Nucleus accumbens (tissue), 56 donors: Measurements from ENCODE around the gene PEX11A.
A peak's percentile ranks its signal among the peaks of the same experiment; 100 is the strongest.
"Not testable (repeated sequence)": the region's sequence is repeated elsewhere in the genome, so short reads cannot be mapped to it uniquely, and the experiment has no call there.

Experiments used
- DNase-seq, 56 donors: peaks; one replicate each; lab custom pipeline; 2025; lab: John Stamatoyannopoulos, UW

The PEX11A gene, protein sequence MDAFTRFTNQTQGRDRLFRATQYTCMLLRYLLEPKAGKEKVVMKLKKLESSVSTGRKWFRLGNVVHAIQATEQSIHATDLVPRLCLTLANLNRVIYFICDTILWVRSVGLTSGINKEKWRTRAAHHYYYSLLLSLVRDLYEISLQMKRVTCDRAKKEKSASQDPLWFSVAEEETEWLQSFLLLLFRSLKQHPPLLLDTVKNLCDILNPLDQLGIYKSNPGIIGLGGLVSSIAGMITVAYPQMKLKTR

GRCh38 chr15:89690276-89691218, at the start of gene PEX11A, which contains the start of gene WDR93:
Gene PEX11A, minus strand, starts transcription at chr15:89690754. Its CDS starts 122 bp downstream, at chr15:89690632.
Gene WDR93, plus strand, starts transcription at chr15:89690811. Its CDS starts 10,936 bp downstream, at chr15:89701747.
- DNase-seq, result peak in 45 of 56 donors; percentile 10 to 80 (median 48)

GRCh38 chr15:89740137-89740536, 49.6 kb upstream of the PEX11A start:
- peak in 32 of 56 donors; percentile 2 to 70 (median 17) for DNase-seq

GRCh38 chr15:89735773-89736172, 45.2 kb upstream of the PEX11A start:
- DNase-seq, result no peak

DNA sequence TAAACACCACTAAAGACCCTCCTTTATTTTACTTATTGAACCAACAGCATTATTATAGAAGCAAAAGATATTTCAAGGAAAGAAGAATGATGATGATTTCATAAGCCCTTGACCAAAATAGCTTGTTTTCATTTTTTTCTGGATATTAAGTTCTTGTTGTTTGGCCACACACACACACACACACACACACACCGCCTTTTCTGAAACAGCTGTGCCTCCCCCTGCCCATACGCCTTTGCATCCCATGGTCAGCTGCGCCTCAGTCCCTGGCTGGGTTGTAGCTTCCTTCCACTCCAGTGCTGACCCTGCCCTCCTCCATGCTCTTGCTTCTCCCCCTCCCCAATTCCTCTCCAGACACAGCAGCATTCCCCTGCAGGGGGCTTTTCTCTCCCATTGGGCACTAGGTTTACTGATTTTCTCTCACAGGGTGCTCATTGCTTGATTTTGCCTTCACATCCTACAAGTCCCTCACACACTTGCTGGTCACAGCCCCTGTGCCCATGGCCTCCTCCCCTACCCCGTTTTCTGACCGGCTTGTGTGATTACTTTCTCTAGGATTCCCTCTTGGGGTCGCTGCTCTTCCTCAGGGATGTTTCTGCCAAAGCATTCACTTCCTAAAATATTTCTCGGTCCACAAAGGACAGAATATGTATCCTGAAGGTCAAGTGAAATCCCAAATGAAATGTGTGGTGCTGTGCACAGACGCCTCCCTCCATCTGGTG, 42.1 kb upstream of the PEX11A start:
- no peak for DNase-seq

GRCh38 chr15:89731275-89731674, 40.7 kb upstream of the PEX11A start:
- no peak for DNase-seq

GRCh38 chr15:89728254-89728653, 37.7 kb upstream of the PEX11A start:
- DNase-seq, result no peak

GRCh38 chr15:89725064-89725463, 34.5 kb upstream of the PEX11A start:
- DNase-seq, result no peak

DNA sequence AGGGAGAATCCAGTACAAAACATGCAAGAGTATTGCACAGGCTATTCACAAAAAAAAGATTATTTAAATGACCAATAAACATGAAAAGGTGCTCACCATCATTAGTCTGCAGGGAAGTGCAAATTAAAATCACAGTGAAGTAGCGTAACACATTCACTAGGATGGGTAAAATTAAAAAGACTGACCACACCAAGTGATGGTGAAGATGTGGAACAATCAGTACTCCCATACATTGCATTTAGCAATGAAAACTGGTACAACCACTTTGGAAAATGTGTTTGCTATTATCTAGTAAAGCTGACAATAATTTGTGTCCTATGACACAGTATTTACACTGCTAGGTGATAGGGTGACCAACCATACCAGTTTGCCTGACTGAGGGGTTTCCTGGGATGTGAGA, 34.1 kb upstream of the PEX11A start:
- no peak for DNase-seq

- DNase-seq, result no peak
Measured at GRCh38 chr15:89723031-89723430, 32.5 kb upstream of the PEX11A start.

- DNase-seq, result no peak
Measured at GRCh38 chr15:89714775-89715174, 24.2 kb upstream of the PEX11A start.

DNA sequence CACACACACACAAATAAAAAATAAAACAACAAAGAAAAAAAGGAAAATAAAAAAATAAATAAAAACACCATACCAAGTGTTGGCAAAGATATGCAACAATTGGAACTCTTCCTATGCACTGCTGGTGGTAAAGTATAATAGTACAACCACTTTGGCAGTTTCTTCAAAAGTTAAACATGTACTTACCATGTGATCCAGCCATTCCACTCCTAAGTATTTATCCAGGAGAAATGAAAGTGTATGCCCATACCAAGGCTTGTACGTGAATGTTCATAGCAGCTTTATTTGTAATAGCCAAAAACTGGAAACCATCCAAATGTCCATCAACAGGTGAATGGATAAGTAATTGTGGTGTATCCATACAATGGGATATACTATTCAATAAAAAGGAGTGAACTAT, 17.0 kb upstream of the PEX11A start:
- DNase-seq, result no peak

DNA sequence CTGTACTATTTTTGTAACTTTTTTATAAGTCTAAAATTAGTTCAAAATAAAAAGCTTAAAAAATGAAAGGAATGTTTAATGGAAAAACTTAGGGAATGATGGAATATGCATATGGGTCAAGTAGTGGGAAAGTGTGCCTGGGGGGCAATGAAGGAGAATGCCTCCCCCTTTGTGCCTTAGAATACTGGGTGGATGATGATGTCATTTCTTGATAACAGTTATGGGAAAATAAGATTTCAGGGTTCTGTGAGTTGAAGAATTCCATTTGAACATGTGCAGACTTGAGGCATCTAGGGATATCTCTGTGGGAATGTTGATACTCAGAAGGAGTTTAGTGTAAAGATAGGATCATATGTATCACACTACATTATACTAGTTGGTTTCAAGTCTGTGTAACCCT, 13.9 kb upstream of the PEX11A start:
- no peak for DNase-seq

DNA sequence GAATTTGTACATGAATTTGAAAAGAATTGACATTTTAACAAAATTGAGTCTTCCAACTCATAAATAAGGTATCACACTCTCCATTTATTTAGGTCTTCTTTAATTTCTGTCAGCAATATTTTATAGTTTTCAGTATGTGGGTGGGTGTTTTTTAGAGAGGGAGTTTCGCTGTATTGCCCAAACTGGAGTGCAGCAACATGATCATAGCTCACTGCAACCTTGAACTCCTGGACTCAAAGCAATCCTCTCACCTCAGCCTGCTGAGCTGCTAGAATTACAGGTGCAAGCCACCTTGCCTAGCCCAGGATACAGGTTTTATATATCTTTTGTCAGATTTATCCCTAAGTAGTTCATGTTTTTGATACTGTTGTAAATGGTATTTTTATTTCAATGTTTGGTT, 4.6 kb upstream of the PEX11A start:
- no peak for DNase-seq

DNA sequence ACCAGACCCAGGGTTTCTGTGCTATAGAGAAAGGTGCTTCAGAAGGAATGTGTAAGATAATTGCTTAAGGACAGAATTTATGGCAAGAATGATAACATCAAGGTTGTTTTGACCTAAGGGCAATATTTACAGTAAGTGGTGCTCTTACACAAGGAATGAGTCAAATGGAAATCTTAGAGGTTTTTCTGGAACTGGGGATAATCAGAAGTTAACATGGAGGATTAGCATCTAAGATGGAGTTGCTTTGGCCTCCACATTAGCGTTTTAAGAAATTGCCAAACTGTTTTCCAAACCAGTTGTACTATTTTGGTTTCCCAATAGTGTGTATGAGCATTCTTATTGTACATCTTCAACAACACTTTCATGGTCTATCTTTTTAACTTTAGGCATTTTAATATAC, 3.1 kb upstream of the PEX11A start:
- no peak for DNase-seq

DNA sequence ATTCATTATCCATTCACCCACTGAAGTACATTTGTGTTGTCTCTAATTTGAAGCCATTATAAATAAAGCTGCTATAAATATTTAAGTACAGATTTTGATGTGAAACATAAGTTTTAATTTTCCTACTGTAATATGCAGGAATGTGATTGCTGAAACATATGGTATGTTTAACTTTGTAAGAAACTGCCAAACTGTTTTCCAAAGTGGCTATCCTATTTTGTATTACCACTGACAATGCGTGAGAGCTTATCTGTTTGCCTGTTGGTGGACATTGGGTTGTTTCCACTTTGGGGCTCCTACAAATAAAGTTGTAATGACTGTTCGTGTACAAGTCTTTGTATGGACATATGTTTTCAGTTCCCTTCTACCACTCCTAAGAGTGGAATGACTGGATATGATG, 2.5 kb upstream of the PEX11A start:
- DNase-seq, result no peak

DNA sequence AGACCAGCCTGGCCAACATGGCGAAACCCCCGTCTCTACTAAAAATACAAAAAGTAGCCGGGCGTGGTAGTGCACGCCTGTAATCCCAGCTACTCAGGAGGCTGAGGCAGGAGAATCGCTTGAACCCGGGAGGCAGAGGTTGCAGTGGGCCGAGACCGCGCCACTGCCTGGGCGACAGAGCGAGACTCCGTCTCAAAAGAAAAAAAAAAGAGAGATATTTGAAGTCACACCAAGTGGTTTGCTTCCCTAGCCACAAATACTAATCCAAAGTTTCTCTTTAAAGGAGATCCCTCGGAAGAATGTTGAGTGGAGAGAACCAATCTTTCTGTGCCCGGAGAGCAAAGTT, 651 bp downstream of the PEX11A start:
- not testable (repeated sequence) for DNase-seq

DNA sequence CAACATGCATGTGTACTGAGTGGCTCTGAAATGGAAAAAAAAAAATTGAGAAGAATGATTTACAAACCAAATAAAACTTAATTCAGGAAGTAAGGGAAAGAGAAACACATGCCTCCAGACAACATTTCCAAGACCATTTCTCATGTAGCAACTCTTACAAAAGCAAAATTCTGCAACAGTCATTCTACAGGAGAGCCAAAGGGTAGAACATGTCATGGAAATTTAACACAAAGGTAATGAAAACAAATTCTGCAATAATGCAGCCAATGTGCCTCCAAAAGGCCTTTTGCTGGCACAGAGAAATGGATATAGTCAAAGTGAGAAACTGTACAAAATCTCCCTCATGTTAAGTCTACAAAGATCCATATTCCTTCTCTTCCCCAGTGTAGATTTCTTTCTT, 4.0 kb downstream of the PEX11A start:
- DNase-seq, result no peak

GRCh38 chr15:89685995-89686394, 4.6 kb downstream of the PEX11A start:
- no peak for DNase-seq

DNA sequence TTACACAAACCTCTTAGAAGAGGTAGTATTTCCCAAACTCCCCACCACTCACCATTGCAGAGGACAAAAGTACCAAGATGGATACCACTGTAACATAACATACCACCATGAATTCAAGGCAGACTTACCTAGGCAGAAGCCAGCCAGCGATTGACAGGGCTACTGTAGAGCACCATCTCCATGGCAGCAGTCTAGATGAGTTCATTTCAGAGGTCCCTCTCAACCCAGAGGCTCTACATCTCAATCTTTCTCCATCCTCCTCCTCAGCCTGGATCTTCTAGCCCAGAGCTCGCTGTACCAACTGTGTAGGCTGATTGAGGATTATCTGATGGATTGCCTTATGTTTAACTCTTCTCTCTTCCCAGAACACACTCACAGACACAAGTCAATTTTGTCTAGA, 9.4 kb downstream of the PEX11A start:
- no peak for DNase-seq

GRCh38 chr15:89680282-89680873, 10.2 kb downstream of the PEX11A start:
- DNase-seq, result peak in 17 of 56 donors; percentile 15 to 58 (median 34)

DNA sequence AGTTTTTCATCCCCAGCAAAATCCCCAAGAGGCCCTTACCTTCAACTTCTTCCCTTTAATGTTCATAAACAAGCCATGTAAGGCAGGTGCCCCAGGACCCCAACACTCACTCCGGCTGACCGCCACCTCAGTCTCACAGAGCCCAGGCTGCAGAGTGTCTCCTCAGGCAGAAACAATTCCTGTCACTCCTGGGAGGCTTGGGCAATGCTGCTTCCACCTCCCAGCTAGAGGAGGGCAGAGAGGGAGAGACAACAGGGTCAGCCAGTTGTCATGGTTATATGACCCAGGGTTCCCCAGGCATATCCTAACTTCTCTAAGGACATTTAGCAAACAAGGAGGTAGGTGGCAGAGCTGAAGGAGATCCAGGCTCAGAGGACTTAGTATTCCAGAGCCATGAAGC, 11.3 kb downstream of the PEX11A start, which contains the start of gene PLIN1:
PLIN1 (minus strand) TSS at position 156 of the 400 bp plus-strand sequence. CDS start 1,878 bp downstream, outside the sequence.
- no peak for DNase-seq
